Colonic mucosa (tissue), 4 donors: ENCODE data around the gene QPCT. TPM values are rescaled to one million over a fixed set of nuclear protein-coding genes. Genes with fewer than 3 reads are reported as not detected.

Experiments
- DNase-seq: peaks from one replicate; pipeline ENCODE4 v3.0.0-alpha.2; 2020
- H3K27ac ChIP-seq: fragments of 200-600 bp; one replicate; pipeline ENCODE4 v1.8.0; 2021
- H3K27me3 ChIP-seq: fragments of 200-600 bp; one replicate; pipeline ENCODE4 v1.8.0; 2021
- H3K36me3 ChIP-seq: fragments of 200-600 bp; one replicate; pipeline ENCODE4 v1.8.0; 2021
- H3K4me1 ChIP-seq: fragments of 200-600 bp; one replicate; pipeline ENCODE4 v1.8.0; 2021; ENCODE audit warnings: mild to moderate bottlenecking
- H3K4me3 ChIP-seq: fragments of 200-600 bp; one replicate; pipeline ENCODE4 v1.8.0; 2021
- H3K9ac ChIP-seq, 2 donors: one replicate each; pipeline ENCODE4 v1.7.0; 2013; ENCODE audit warnings: control low read depth in 2 of 2, low read depth in 2 of 2, low read length in 2 of 2
- H3K9me3 ChIP-seq: fragments of 200-600 bp; one replicate; pipeline ENCODE4 v1.8.0; 2021
- intact Hi-C: fragments of 100-400 bp; cut with DNase I; formaldehyde crosslinking; loops from one replicate; pipeline ENCODE4 v1.14.1; 2022
- total RNA-seq, 2 donors: library from RNA; stranded (reverse); fragmentation: NEBNext Ultra II Directional in 1 of 2; extraction: Animal tissue kit (Norgen Biotek cat#: 25700) in 1 of 2; gene quantifications; one replicate each; pipeline ENCODE4 v1.2.1, GENCODE V29; 2021
- TF ChIP-seq, protein P1 (sequence below): fragments of 200-600 bp; IDR thresholded peaks from one replicate; pipeline ENCODE4 v1.8.0; 2022; ENCODE audit warnings: antibody characterized with exemption, mild to moderate bottlenecking
- donor health status: healthy.
- donor health status: DM: no; HTN: no; CAD: no.
- donor health status: DM: no; HTN: no; CAD: no.

The QPCT gene
- total RNA-seq, 2 donors from 2014 or later = 5.3 to 10.7 TPM

DNA sequence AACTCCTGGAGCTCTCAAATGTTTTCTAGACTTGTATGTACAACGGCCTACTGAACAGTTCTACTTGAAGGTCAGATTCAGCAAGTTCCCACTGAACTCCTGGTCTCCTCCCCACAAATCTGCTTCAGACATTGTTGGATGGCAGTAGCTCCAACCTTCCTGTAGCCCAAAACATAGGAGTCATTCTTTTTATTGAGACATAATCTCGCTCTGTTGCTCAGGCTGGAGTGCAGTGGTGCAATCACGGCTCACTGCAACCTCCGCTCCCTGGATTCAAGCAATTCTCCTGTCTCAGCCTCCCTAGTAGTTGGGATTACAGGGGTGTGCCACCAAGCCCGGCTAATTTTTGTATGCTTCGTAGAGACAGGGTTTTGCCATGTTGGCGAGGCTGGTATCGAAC, 47.3 kb downstream of the QPCT start:
- no peaks in the 10 kb centered on the region for H3K27me3 ChIP-seq
- no peak for DNase-seq
- TF ChIP-seq, protein P1, sequence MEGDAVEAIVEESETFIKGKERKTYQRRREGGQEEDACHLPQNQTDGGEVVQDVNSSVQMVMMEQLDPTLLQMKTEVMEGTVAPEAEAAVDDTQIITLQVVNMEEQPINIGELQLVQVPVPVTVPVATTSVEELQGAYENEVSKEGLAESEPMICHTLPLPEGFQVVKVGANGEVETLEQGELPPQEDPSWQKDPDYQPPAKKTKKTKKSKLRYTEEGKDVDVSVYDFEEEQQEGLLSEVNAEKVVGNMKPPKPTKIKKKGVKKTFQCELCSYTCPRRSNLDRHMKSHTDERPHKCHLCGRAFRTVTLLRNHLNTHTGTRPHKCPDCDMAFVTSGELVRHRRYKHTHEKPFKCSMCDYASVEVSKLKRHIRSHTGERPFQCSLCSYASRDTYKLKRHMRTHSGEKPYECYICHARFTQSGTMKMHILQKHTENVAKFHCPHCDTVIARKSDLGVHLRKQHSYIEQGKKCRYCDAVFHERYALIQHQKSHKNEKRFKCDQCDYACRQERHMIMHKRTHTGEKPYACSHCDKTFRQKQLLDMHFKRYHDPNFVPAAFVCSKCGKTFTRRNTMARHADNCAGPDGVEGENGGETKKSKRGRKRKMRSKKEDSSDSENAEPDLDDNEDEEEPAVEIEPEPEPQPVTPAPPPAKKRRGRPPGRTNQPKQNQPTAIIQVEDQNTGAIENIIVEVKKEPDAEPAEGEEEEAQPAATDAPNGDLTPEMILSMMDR = no peak
- H3K36me3 ChIP-seq = no peaks in the 10 kb centered on the region
- no peaks in the 10 kb centered on the region for H3K9me3 ChIP-seq
- intact Hi-C loops = loop anchor here (5.0 to 10.0 kb wide), 2 partner anchors 481 to 883 kb away; no protein-coding TSS in a partner anchor
- no peak overlapping the region for H3K4me3 ChIP-seq
- peaks cover 5% of the 10 kb centered on the region for H3K4me1 ChIP-seq
- H3K9ac ChIP-seq = no peak overlapping the region
- no peak overlapping the region for H3K27ac ChIP-seq

DNA sequence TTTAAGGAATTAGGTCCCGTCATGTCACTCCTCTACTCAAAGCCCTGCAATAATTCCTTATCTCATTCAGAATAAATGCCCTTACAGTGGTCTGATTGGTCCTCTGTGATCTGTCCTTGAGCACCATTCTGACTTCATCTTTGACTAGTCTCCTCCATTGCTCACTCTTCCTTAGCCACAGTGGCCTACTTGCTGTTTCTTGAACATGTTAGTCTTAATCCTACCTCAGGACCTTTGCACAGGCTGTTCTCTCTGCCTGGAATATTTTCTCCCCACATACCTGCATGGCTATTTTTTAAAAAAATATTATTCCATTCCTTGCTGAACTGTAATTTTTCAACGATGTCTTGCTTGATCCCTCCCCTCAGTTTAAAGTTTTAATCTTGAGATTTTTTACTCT, 48.0 kb downstream of the QPCT start:
- Histone ChIP-seq H3K4me1 (peaks cover 5% of the 10 kb centered on the region), H3K36me3 (no peaks in the 10 kb centered on the region), H3K9ac (no peak overlapping the region), H3K27me3 (no peaks in the 10 kb centered on the region), H3K9me3 (no peaks in the 10 kb centered on the region), H3K27ac (no peak overlapping the region), H3K4me3 (no peak overlapping the region)
- no peak for DNase-seq
- TF ChIP-seq, protein P1 = no peak
- intact Hi-C loops = loop anchor here (5.0 to 10.0 kb wide), 2 partner anchors 480 to 882 kb away; no protein-coding TSS in a partner anchor

DNA sequence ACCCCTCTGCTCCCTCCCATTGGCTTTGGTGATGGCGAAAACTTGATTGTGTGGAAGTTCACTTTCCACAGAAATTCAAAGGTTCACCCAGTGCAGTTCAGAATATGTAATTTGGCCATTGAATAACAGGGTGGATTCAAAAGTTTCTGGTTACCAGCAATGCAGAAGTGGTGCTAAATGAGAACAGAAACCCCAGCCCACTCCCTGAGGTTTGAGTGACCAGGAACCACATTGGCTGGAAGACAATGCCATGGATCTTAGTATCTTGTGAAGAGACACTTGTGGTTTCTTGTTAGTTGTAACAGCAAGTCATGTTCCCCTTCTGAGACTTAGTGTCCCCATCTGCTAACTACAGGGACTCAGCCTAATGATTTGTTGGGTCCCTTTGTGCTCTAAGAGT, 49.8 kb downstream of the QPCT start:
- Histone ChIP-seq H3K9me3 (no peaks in the 10 kb centered on the region), H3K4me1 (peaks cover 5% of the 10 kb centered on the region), H3K36me3 (no peaks in the 10 kb centered on the region), H3K27me3 (no peaks in the 10 kb centered on the region), H3K4me3 (no peak overlapping the region), H3K9ac (no peak overlapping the region), H3K27ac (no peak overlapping the region)
- DNase-seq = no peak
- intact Hi-C loops = loop anchor here (5.0 to 10.0 kb wide), 2 partner anchors 478 to 881 kb away; no protein-coding TSS in a partner anchor
- TF ChIP-seq, protein P1 = no peak

DNA sequence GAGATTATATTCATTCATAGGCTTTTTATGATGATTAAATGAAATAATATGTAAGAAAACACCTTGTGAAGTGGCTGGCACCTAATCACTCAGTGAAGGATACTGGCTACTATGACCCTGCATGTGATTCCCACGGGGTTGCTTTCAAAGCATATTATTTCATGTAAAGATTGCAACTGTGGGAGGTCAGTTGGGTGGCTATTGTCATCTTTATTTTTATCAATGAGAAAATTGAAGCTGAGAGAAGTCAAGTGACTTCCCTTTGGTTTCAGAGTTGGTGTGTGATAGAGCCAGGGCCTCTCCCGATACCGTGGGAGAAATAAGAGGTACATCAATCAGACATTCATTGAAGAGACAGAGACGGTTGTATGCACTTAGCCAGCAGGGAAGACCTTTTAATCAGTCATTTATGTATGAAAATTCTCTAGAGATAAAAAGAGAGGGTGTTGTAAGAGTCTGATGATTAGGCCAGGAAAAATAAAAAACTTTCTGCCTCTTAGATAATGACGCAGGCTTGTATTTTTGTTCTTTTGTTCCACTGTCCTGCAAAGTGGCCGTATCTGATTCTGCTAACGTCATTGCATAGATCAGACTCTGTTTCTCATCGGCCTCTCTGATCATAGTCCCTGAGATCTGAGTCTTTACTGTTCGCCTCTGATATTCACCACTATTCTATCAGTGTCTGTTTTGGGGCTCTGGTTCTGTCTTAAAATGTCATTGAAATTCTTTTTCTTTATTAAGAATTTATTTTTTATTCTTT, 50.5 kb downstream of the QPCT start:
- intact Hi-C loops = loop anchor here (5.0 to 10.0 kb wide), 3 partner anchors 437 to 880 kb away; no protein-coding TSS in a partner anchor
- no peak overlapping the region for H3K4me3 ChIP-seq
- H3K27me3 ChIP-seq = no peaks in the 10 kb centered on the region
- H3K9me3 ChIP-seq = no peaks in the 10 kb centered on the region
- no peak for DNase-seq
- no peak overlapping the region for H3K9ac ChIP-seq
- H3K4me1 ChIP-seq = peaks cover 5% of the 10 kb centered on the region
- no peak overlapping the region for H3K27ac ChIP-seq
- TF ChIP-seq, protein P1 = no peak
- no peaks in the 10 kb centered on the region for H3K36me3 ChIP-seq

DNA sequence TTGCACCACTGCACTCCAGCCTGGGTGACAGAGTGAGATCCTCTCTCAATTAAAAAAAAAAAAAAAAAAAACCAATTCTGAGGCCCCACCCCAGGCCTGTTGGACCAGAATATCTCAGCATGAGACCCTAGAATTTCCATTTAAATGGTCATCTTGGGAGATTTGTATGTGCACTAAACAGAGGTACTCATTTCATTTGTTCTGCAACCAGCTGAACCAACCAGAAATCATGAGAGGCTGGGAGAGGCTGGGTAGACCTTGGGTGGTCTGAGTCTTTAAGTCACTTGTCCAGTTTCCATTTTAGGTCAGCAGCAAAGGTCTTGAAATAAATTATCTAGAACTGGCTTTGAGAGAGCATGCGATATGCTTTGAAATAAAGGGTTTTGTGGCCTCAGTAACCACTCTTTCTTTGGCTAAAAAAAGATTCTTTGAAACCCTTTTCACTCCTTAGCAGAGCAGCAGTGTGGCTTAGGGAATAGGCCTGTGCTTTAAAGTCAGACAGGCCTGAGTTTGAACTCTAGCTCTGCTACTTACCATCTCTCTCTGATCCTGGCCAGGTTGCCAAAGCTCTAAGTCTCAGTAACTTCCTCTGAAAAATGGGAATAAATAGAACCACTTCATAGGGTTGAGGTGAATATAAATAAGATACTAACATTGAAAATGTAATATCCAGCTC, 52.6 kb downstream of the QPCT start:
- DNase-seq = no peak

More for the DNA sequence above, 52.6 kb downstream of the QPCT start:
- H3K9ac ChIP-seq = no peak overlapping the region
- no peaks in the 10 kb centered on the region for H3K36me3 ChIP-seq
- no peak overlapping the region for H3K4me3 ChIP-seq
- H3K4me1 ChIP-seq = no peaks in the 10 kb centered on the region
- intact Hi-C loops = loop anchor here (5.0 to 10.0 kb wide), 2 partner anchors 435 to 878 kb away; no protein-coding TSS in a partner anchor
- TF ChIP-seq, protein P1 = no peak
- no peak overlapping the region for H3K27ac ChIP-seq
- H3K9me3 ChIP-seq = no peaks in the 10 kb centered on the region
- H3K27me3 ChIP-seq = no peaks in the 10 kb centered on the region
